Measurements from ENCODE around the gene KCNN3. TPM values are rescaled to one million over a fixed set of nuclear protein-coding genes. Genes with fewer than 3 reads are reported as not detected.

Gene KCNN3
- total RNA-seq, 1 experiment from 2014 or later, result 0.72 TPM

DNA sequence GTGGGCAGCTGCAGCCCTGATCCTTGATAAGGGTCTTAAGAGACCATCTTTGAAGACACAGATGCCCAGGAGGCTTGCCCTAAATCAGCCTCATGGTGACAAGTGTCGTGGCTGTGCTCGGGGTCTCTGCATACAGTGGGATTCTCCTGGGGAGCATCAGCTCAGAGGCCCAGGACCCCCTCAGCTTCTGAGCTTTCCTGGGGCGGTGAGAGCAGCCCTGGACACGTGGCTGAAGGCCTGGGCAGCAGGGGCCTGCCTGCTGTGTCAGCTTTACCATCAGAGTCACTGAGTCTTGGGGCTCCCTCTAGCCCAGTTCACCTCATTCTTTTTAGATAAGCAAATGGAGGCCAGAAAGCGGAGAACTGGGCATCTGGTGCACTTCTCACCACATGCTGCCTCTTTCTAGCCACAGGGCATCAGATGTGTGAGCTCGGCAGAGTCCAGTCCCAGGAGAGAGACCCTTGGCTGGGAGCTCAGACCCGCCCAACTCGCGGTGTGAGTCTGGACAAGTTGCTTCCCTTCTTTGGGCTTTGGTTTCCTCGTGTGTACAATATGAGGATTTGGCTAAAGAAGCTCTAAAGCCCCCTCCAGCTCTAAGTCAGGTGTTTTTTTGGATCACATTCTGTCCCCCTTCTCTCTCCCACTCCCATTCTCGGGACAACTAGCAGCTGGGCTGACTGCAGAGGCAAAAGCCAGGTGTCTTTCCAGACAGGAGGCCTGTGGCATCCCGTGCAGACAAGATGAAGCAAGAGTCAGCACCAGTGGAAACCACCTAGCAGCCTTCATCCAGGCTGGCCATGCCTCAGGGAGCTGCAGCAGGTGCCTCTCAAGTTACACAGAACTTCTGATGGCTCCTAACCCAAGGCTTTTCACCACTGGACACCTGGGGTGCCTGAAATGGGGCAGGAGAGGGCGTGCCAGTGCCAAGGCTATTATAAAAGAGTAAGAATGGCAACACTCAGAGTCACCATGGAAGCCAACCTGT is 119.1 kb downstream of the KCNN3 start:
- no peak for DNase-seq (ENCODE audit: low read depth)

DNA sequence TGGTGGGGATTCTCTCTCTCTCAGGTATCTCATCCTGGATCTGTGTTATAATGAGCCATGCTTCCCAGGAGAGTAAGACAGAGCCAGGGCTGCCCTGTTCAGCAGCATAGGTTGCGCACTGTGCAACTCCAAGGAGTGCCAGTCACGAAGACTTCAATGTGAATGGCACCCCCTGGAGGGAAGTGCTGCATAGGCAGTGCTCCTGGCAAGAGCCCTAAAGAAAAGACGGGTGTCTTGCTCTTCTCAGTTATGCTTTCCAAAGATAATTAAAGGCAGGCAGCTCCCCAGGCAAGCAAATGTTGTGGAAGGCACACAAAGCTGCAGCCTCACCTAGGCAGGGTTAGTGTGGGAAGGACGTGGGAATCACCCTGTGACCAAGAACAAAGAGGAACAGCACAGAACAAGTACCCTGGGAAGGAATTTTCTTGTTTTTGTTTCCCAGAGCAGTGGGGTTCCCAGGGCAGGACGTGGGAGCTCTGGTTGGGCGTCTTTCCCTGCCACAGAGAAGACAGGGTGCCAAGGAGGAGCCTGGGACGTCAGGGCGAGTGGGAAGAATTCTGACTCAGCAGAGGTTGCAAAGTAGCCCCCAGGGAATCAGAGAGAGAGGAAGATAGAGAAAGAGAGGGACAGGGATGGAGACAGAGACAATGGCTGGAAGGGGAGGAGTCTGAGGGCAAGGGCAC is 120.9 kb downstream of the KCNN3 start:
- DNase-seq (ENCODE audit: low read depth), result peak; percentile 28

DNA sequence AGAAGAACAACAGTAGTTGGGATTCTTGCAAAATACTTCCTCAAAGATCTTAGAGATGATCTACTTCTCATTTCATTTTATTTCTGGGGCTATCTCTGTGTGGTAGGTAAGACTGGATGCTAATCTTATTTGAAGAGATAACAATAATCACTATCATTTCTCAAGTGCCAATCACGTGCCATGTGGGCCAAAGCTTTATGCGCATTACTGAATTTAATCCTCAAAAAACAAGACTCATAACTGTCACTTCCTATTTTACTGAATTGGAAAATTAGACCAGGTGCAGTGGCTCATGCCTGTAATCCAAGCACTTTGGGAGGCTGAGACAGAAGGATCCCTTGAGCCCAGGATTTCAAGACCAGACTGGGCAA is 121.7 kb downstream of the KCNN3 start:
- no peak for DNase-seq (ENCODE audit: low read depth)

DNA sequence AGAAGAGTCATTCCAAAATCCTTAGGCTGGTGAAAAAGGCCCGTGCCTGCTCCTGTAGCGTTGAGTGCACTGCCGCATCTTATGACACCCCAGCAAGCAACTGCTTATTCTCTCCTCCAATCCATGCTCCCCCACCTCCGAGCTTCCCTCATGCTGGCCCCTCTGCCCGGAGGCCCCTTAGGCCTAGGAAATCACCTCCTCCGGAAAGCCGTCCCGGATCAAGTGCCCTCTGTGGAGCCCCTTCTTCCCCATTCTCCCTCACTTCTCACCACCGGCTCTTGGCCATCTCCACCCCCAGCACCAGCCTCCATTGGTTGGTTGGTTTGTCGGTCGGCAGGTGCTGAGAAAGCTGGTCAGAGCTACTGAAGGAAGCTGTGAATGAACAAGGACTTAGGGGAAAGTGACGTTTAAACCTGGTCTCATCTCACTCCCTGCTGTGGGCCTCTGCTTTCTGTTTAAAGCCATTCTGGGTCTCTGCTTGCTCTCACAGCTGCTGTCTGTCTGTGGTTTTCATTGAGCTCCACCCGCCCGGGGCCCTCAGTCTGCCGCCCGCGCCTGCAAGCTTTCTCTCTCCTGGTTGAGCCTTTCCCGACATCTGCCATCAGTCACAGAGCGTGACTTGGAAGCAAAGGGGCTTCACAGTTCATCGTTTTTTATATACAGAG is 122.2 kb downstream of the KCNN3 start:
- peak; percentile 42 for DNase-seq (ENCODE audit: low read depth)

DNA sequence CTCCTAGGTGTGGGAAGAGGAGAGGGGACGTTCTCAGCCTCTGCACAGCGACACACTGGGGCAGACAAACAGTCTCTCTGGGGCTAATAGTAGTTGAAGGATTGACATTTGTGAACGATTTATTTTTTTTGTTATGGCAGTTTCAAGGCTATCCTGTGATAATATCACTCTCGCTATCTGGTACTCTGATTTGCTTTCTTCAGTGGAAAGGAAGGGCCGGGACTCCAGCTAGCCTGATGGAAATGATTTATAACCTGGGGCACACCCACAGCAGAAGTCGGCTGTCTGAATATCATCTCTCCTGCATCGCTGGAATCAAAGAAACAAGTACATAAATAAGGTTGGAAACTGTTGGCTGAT is 122.7 kb downstream of the KCNN3 start:
- DNase-seq (ENCODE audit: low read depth), result no peak

DNA sequence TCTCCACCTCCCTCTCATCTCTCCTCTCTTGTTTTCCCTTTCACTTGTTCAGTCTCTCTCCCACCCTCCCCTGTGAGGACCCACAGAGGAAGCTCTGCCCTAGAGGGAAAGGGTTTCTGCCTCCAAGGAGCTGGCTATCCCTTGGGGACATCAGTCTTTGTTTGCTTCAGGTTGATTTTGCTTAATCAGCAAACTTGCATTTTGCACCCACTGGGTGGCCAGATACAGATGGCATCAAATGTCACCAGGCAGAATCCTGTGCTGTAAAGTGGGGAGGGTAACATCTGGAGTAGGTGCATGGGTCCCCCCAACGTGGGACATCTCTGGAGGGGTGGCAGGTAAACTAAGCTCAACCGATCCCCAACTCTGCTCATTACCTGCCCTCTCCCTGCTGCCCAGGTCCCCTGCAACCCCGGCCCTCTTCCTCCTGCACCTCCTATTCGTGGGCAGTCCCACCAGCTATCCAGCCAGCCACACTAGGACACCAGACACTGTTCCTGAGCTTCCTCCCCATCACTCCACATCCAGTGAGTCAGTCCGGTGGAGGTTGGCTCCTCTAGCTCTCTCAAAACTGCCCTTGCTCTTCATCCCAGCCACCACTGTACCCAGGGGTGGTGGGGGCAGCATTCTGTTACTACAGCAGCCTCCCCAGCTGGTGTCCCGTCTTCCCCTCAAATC is 123.3 kb downstream of the KCNN3 start:
- DNase-seq (ENCODE audit: low read depth), result no peak

DNA sequence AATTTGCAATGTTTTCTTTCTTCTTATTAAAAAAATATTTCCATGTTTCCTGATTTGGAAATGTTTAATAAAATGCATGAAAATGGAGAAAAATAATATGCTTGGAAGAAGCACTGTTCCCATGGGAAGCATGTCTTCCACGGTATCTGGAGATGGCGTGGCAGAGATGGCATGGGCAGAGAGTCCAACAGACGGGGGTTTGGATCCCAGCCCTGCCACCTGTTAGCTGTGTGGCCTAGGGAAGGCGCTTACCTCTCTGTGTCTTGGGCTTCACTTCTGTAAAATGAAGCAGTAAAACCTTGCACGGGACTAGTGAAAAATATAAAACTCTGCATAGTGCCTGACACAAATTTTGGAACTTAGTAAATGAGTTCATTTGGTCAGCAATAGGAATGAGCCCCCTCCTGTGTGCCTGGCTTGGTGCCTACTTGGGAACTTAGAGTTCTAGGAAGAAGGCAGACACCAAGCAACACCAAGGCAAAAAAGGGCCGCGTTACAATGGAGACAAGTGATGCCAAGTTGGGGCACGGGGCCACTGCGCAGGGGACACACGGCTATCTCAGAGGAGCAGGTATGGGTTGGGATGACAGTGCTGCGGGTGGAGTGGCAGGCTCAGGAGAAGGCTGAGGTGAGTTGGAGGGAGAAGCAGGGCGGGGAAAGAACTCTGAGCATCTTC is 124.2 kb downstream of the KCNN3 start:
- no peak for DNase-seq (ENCODE audit: low read depth)

DNA sequence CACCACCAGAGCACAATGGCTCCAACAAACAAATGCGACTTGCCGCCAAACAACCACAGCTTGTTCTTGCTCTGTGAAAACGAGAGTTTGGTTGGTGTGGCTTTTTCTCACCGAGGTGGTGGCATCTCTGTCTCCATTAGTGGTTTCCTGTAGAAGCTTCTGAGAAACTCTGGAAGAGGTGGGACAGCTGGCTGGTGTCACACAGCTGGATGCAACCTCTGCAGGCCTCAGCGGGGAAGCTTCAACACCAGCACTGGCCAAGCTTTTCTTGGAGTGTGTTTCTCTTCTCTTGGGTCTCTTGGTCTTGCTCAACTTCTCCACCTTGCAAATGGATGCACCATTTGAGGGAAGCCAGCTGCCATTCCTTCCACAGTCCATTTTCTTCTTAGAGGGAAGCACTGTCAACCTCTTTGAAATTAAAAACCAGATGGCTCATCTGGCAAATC is 124.8 kb downstream of the KCNN3 start:
- DNase-seq (ENCODE audit: low read depth), result no peak

DNA sequence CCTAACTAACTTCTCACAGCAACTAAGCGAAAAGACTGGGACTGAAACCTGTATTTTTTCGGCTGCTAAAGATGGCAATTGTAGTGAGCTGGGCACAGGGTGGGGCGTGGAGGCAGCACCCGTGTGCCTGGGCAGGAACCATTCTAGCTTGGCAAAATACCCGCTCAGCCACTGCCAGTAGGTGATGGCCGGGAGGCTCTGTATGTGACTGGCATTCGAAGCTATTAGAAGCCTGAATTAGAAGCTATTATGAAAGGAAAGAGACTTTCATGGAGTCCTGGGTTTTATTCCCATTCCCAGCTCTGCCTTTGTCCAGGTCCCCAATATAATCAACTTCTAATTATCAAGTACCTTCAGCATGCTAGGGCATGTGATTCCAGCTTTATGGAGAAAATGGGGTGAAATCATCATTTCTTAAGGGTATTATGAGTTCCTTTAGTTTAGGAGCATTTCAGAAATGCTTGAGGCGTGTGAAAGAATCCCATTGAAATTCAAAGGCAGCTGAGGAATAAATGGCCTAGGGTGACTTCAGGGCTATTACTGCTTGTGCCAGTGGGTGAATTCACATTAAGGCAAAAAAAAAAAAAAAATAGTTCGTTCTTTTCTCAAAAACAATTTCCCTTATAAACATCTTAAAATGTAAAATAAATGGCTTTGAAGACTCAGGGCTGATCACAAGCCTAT is 125.6 kb downstream of the KCNN3 start:
- no peak for DNase-seq (ENCODE audit: low read depth)

DNA sequence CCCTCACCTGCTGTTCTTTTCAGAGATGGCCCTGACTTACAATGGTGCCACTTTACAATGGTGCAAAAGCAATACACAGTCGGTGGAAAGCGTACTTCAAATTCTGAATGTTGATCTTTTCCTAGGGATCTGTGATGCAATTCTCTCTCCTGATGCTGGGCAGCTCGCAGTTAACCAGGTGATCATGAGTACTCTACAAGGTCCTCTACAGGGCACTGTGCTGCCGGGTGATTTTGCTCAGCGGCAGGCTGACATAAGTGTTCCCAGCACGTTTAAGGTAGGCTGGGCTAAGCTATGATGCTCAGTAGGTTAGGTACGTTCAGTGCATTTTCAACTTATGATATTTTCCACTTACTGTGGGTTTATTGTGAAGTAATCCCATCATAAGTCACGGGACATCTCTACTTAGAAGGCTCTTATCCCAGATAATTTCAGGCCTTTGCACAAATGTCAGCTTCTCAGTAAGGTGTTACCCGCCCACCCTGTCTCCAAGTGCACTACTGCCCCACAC is 126.5 kb downstream of the KCNN3 start:
- DNase-seq (ENCODE audit: low read depth), result no peak

DNA sequence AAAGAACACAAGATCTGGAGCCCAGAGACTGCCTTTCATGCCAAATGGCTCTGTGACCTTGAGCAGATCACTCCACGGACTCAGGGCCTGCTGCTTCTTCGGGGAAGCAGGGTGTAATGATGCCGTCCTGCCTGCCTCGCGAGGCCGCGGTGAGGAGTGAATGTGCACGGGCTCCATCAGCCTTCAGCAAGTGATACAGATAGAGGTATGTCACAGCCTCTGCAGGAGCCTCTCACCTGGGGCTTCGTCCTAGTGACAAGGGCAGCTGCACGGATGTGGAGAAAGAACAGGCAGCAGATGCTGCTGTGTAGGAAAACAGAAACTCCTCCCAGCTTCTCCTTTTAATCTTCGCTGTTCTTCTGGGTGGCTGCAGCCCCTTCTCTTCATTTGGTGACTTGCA is 127.5 kb downstream of the KCNN3 start:
- no peak for DNase-seq (ENCODE audit: low read depth)

DNA sequence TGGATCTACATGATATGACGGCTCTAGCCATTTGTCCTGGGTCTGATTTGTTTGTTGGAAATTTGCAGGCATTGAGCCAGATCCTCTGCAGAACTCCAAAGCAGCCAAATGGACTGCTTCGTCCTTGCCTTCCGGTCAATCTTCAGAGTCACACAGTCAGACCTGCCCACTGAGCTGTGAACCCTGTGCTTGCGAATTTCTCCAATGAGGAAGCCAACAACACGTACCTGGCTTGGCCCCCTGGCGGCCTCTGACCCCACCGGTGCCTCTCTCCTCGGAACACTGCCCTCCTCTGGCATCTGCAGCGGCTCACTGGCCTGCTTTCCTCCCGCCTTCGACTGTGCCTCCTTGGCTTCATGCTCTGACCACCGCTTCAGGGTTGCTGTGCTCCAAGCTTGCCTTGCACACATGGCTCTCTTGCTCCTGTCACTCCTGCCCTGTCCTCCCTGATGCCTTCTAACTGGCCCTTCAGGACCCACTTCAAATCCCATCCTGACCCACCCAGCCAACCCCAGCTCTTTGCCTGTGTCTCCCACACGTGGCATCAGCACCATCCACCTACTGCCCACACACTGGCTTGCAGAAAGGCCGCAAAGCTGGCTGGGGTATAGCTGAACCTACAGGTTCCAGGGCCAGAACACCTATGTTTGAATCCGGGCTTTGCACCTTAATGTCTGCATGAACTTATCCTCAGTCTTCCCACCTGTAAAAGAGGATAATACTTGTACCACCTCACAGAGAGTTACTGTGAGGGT is 128.2 kb downstream of the KCNN3 start:
- no peak for DNase-seq (ENCODE audit: low read depth)

DNA sequence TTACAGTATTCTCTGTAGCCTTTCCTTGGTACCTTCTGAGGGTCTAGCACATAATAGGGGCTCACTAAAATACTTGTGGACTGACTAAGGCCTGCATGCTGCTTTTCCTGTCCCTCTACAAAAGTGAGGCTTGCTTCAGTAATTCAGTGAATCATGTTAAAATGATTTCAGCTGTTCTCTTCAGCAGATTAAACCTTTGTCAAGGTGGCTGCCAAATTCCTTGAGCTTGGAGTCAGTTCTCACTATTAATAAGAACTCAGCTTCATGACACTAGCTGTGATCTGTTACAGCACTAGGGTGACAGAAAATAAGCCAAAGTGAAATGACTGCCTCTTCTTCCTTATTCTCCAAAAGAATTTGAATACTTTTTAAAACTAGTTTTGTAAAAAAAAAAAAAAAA is 128.8 kb downstream of the KCNN3 start:
- DNase-seq (ENCODE audit: low read depth), result no peak

DNA sequence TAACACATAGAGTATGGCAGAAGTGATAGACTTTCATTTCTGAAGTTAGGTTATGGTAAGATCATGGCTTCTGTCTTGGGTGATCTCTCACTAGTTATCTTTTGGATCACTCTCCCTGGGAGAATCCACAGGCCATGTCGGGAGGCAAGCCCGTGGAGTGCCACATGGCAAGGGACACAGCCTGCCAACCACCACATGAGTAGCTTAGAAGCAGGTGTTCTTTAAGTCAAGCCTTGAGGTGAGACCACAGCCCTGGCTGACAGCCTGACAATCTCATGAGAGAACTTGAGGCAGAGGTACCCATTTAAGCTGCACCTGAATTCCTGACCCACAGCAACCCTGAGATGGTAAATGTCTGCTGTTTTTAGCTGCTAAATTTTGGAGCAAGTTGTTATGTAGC is 130.4 kb downstream of the KCNN3 start:
- no peak for DNase-seq (ENCODE audit: low read depth)

DNA sequence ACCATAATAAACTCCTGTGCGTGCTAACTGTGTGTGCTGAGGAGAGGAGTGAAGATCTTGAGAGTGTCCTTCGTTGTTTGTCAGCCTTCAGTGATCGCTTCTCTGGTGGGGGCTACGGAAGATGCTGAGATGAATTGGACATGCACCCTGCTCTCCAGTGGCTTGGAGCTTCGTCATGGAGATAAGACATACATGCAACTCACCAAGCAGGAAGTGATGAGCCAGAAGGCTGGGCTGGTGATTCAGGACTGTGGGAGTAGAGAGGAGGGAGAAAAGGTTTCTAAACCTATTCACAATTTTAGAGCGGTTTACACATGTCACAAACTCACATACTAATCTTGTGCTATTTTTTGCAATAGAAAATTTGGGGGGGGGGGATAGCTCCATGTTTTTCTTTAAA is 133.2 kb downstream of the KCNN3 start:
- peak; percentile 41 for DNase-seq (ENCODE audit: low read depth)

DNA sequence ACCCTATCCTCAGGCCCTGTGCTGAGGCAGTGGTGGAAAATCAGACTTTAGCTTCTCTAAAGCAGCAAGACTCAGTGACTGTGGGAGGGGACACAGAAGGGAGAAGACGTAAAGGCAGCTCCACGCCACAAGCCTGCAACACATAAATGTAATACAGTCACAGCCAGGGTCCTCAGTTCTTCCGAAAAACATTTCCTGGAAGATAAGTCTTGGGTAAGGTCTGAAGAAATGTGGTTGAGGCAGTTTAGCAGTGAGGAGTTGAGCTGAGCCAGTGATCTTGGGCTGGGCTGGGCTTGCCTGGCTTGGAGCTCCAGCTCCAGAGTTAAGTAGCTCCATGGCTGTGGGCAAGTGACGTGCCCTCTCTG is 134.3 kb downstream of the KCNN3 start:
- DNase-seq (ENCODE audit: low read depth), result no peak

DNA sequence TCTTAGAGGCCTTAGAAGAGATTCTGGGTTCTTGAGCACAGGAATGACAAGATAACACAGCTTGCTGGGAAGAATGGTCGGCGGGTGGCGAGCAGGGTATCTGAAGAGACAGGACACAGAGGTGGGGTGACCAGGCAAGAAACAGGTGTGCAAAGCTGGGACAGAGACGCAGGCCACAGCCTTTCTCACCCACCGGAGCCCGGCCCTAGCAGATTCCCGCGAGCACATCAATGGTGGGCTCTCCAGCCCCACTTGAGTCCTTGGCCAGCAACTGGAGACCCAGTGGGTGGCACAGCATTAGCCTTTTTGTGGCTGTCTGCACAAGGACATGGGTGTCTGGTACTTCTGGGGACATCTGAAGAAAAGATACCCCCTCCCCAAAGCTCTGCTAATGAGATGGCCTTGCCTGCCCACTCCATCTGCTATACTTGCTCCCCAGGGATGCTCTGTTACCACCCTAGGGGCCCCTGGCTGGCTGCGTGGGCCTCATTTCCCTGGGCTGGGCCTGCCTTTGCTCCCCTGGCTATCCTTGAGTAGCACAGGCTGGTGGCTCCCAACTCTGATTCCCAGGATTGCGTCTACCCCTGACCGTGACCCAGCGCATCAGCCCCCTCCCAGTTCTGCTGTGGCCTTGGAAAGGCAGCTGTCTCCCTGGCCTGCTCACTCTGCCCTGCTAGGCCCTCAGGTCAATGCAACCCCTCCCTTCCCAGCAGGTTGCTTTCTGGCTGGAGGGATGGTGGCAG is 134.8 kb downstream of the KCNN3 start:
- no peak for DNase-seq (ENCODE audit: low read depth)

DNA sequence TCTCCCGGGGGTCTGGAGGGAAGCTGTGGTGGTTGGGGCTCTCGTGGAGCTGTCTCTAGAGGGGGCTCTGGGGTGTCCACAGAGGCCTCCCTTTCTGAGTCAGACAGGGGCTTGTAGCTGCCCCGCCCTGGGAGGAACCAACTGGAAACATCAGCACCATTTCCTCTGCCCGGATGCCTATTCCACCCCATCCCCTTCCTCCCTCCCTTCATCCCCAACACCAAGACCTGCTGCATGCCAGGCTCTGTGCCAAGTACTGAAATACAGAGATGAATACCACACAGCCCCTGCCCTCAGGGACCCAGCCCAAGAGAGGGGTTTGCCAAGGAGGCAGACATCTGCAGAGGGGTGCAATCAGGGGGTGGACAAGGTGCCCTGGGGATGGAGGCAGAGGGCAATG is 136.5 kb downstream of the KCNN3 start:
- DNase-seq (ENCODE audit: low read depth), result no peak

DNA sequence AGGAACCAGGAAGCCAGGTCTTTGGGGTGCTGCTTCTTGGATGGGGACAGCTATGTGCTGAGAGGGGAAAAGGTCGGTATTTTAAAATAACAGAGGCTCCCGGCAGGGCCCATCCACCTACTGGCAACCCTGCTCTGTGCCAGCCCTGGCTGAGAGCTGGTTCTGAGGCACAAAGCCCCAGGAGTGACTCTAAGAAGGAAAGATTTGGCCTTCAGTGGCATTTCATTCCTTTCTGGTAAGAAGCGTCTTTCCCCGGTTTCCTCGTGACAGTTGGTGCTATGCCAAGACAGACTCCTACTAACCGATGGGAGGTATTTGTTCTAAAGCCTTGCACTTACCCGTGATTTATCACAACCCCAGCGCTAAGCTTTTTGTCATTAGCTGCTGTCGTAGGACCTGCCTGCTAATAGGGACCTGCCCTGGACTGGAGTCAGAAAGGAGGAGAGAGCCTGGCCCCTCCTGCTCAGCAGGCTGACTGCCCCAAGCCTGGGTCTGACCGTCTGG is 139.0 kb downstream of the KCNN3 start:
- no peak for DNase-seq (ENCODE audit: low read depth)

Data from RPMI7951 (cell line).